Inflammatory macrophage treated with lipopolysaccharide for 1 hour (primary cell): Measurements from ENCODE around the gene WDR74.
"Not testable (repeated sequence)": the region's sequence is repeated elsewhere in the genome, so short reads cannot be mapped to it uniquely, and the experiment has no call there.

ENCODE experiments used
- DNase-seq, 2 donors: peaks; one replicate each; pipeline ENCODE4 v3.0.0-alpha.2; 2020 to 2022

WDR74 gene

GRCh38 chr11:62859281-62859703 is 19.9 kb upstream of the WDR74 start:
- DNase-seq = not testable (repeated sequence)

DNA sequence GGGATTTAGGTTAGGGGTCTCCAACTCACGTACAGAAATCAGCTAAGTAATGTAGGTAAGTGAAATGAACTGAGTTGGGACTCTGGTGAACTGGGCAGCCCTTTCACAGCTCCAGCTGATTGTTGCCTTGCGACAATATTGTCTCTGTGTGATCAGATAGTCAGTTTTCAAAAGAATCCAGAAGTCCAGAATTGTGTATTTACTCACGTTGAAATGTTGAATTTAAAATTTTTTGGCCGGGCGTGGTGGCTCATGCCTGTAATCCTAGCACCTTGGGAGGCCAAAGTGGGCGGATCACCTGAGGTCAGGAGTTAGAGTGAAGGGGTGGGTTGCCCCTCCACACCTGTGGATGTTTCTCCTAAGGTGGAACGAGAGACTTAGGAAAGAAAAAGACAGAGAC is 18.8 kb upstream of the WDR74 start:
- no peak for DNase-seq

DNA sequence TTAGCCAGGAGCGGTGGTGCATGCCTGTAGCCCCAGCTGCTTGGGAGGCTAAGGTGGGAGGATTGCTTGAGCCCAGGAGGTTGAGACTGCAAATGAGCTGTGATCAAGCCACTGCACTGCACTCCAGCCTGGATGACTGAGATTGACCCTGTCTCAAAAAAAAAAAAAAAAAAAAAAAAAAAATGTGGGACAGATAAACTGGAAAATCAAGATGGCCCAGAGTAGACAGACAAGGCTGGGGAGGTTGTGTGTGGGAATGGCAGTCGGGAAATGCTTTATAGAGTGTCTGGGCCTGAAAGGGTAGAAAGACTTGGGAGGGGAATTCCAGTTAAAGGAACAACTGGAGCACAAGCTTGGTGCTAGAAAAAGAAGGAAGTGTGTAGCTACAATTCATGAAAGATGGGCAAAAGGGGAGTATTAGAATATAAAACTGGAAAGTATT is 18.2 kb upstream of the WDR74 start:
- peak; percentile 52 to 58 for DNase-seq

GRCh38 chr11:62856333-62856895 is 17.0 kb upstream of the WDR74 start:
- DNase-seq = peak in 1 of 2 donors; percentile 9

DNA sequence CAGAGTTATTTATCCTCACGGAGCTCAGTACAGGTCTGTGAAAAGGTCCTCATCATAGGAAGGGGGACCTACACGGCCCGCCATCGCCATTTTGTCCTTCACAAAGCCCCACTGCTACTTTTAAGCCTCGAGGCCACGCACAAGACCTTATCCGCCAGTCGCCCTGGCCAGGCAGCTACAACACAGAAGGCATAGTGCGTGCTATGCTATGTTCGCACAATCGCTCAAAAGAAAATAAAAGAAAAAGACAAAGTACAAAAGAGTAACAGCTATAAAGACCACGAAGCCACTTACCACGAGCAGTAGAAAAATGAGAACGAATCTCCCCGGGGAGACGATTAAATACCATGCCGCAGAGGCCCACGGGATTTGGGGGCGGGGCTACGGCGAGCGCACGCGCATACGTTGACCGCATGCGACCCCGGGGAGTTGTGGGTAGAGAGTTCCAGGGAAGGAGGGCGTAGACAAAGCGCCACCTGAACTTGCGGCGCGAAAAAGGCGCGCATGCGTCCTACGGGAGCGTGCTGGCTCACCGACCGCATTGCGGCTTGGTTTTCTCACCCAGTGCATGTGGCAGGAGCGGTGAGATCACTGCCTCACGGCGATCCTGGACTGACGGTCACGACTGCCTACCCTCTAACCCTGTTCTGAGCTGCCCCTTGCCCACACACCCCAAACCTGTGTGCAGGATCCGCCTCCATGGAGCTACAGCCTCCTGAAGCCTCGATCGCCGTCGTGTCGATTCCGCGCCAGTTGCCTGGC is 16.4 kb upstream of the WDR74 start:
- peak; percentile 95 to 97 for DNase-seq

DNA sequence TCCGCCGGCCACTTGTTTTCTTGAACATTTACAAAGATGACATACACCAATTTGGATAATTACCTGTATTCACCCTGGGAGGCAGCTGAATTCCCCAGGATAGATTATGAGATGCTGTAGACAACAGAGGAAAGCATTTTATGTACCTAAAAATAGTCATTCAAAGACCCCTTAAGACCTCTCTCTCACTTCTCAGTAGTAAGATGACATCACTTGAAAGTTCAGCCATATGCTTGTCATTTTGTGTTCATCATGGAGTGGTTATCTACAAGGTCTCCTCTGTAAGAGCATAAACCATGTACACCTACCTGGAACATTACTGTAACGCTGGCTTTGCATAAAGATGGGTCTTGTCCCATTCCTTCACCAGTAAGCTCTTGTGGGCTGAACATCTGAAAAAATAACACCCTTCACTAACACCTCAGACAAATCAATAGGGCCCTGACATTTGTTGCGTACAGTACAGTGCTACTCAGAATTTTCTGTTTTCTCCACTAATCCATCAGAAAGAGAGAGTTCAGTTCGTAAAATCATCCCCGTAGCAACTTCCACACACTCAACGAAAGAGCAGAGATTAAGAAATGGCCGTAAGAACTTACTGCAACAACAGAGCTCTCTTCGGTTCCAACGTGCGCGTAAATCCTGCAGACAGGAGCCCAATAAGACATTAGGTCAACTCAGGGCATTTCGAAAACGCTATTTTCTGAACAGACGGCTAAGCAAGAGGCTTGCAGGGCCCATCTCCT is 15.6 kb upstream of the WDR74 start:
- DNase-seq = peak in 1 of 2 donors; percentile 12

DNA sequence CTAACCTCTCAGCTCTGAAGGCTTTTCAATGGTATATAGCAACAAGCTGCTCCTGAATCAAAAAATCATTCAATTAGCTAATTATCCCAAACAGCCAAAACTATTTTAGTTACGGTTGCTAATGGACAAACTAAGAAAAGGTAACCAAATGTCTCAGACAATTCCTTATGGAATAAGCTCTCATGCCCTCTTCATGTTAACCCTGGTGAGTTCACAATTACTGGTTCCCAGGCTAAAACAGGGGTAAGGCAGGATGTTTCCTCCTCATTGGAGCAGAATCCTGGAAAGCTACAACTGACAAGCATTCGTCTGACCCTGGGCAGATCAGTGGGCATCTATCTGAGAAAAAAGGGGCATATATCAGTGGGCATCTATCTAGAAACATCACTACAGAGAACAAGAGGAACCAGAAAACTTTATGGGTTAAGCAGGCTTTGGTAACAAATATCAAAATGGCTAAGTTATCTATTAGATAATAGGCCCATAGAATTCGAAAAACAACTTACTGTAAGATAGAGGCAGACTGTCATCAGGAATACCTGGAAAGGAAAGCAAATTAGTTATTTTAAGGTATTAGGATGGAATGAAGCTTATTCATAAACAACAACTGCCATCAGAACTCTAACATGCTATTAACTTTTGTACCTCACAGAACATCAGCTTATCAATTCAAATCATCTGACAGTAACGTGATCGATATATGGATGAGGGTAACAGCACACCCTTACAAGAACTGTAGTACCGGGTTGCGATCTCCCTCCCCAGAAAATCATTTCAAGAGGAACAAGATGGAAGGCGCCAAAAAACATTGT is 14.8 kb upstream of the WDR74 start:
- DNase-seq = no peak

DNA sequence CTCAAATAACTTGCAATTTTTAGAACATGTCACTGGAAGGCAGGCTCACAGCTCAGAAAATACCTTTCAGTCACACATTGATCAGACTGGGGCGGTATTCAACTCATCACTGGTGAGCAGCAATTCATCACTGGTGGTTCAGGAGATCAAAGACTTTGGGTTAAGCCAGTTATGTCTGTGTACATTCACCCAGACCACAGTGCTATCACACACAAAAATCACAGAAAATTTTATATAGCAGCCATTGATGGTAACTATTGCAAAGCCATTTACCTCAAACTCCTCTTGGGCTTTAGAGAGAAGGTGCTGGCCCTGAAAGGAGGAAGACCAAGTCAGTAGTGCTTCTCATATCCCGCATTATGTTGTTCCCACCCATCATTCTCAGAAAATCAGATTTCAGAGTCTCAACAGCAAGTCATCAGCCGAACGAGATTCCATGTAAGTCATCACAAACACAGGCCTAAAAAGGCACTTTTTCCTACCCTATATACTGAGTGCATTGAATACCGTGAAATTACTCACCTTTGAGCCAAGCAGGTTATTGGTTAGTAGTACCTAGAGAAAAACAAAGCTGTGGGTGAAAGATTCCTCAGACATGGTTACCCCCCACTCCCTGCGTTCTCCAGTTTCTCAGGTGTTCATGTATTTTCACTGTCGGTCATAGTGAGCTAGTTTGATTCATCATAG is 14.0 kb upstream of the WDR74 start:
- no peak for DNase-seq

- DNase-seq = no peak
Measured at GRCh38 chr11:62852523-62853188, 13.3 kb upstream of the WDR74 start.

DNA sequence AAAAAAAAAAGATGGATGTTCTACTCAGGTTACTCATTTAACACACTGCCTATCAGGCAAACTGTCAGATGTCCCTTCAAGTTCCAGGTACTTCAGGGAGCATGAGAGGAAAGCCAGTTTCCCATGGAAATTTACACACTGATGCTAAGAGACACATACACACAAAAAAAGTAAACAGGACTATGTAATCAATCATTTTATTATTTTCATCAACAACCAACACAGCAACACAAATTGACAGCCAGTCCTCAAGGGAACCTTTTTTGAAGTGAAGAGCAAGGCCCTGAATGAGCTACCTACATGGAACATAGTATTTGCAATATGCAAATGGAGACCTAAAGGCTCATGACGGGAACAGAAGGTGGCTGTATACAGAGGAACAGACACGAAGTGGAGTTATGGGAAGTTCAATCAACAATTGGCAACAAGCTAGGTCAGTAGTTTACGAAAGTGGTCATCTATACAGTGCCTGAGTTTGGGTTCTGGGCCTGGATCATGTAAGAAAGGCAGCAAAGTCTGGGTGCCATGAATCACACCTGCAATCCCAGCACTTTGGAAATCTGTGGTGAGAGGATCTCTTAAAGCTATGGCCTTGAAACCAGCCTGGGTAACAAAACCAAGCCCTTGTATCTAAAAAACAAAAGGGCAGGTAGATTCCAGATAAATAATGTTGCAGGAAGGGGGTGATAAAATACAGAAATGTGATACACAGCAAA is 12.6 kb upstream of the WDR74 start:
- no peak for DNase-seq

- DNase-seq = no peak
Measured at GRCh38 chr11:62850911-62851806, 11.8 kb upstream of the WDR74 start.

- DNase-seq = no peak
Measured at GRCh38 chr11:62847767-62848314, 8.5 kb upstream of the WDR74 start.

DNA sequence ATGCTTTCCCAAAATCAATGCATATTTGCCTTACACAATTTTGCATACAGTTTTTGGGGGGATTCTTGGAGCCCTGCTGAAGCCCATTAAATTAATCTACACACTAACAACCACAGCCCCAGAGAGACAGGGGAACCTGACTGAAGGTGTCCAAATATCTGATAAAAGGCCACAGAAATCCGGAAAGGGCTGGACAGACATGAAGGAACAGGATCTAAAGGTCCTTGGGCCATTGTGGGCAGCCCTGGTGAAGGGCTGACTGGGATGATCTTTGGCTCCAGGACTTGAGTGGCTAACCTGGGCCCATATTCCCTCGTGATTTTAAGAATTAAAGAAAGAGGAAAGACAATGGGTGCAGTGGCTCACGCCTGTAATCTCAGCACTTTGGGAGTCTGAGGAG is 6.8 kb upstream of the WDR74 start:
- DNase-seq = no peak

- no peak for DNase-seq
Measured at GRCh38 chr11:62844154-62844553, 4.8 kb upstream of the WDR74 start.

- DNase-seq = no peak
Measured at GRCh38 chr11:62843466-62843865, 4.1 kb upstream of the WDR74 start.

- DNase-seq = not testable (repeated sequence)
Measured at GRCh38 chr11:62842891-62843290, 3.5 kb upstream of the WDR74 start.

GRCh38 chr11:62842171-62842741 is 2.9 kb upstream of the WDR74 start:
- DNase-seq = peak in 1 of 2 donors; percentile 6

GRCh38 chr11:62841361-62842170 is 2.2 kb upstream of the WDR74 start:
- DNase-seq = peak; percentile 98 to 100
